Lung (tissue), 12 donors: ENCODE measurements around the gene TBX6. TPM values are rescaled to one million over a fixed set of nuclear protein-coding genes. Genes with fewer than 3 reads are reported as not detected.

Source experiments
- ATAC-seq: fragments of 200-7000 bp; cut with Tn5 transposase; one replicate; pipeline ENCODE4 v1.9.1; 2020; ENCODE audit warnings: moderate number of reproducible peaks; ENCODE audit not compliant: insufficient read depth, low FRiP score
- DNase-seq, 3 donors: peaks; one replicate each; pipeline ENCODE4 v3.0.0-alpha.2; 2013 to 2017
- H3K27ac ChIP-seq, 2 donors: one replicate each; pipeline ENCODE4 v1.5.1; 2013; ENCODE audit warnings: mild to moderate bottlenecking in 2 of 2, moderate library complexity in 2 of 2, control low read depth in 1 of 2, inconsistent platforms in 1 of 2, low read depth in 1 of 2, low read length in 1 of 2
- H3K27me3 ChIP-seq, 3 donors: one replicate each; pipeline ENCODE4 v1.5.1; 2013; ENCODE audit warnings: low read length in 2 of 3; ENCODE audit not compliant: control insufficient read depth in 3 of 3, insufficient read depth in 3 of 3
- H3K36me3 ChIP-seq, 4 donors: one replicate each; pipeline ENCODE4 v1.5.1; 2013; ENCODE audit warnings: low read length in 4 of 4, mild to moderate bottlenecking in 1 of 4, moderate library complexity in 1 of 4; ENCODE audit not compliant: control insufficient read depth in 4 of 4, insufficient read depth in 4 of 4
- H3K4me1 ChIP-seq, 5 donors: one replicate each; pipeline ENCODE4 v1.5.1; 2013; ENCODE audit warnings: low read length in 5 of 5, mild to moderate bottlenecking in 2 of 5, moderate library complexity in 1 of 5; ENCODE audit not compliant: control insufficient read depth in 5 of 5, insufficient read depth in 5 of 5
- H3K4me3 ChIP-seq: one replicate; pipeline ENCODE4 v1.5.1; 2013; ENCODE audit warnings: mild to moderate bottlenecking, control low read depth, moderate library complexity
- H3K9ac ChIP-seq, 2 donors: one replicate each; pipeline ENCODE4 v1.5.1; 2013; ENCODE audit warnings: low read length in 2 of 2, control low read depth in 1 of 2; ENCODE audit not compliant: insufficient read depth in 1 of 2
- H3K9me3 ChIP-seq, 4 donors: one replicate each; pipeline ENCODE4 v1.5.1; 2013; ENCODE audit warnings: low read length in 3 of 4, mild to moderate bottlenecking in 1 of 4, moderate library complexity in 1 of 4; ENCODE audit not compliant: control insufficient read depth in 4 of 4, insufficient read depth in 3 of 4
- CTCF ChIP-seq: IDR thresholded peaks from 2 replicates; pipeline ENCODE4 v1.5.1; 2012; ENCODE audit warnings: mild to moderate bottlenecking; ENCODE audit errors: control extremely low read depth, extremely low read depth
- WGBS, 2 donors: extraction: QIAGEN DNeasy Blood & Tissue Kit; methylation state at CpG; one replicate each; pipeline ENCODE4 v1.1.7; 2013; 5-methylcytosine and 5-hydroxymethylcytosine counted together
- polyA plus RNA-seq, 2 donors: library from polyadenylated mRNA; stranded (reverse); fragments of 200-250 nt; gene quantifications; one replicate each; pipeline ENCODE4 v1.2.1, GENCODE V29; 2013
- total RNA-seq, 2 donors: library from RNA; depleted of rRNA in 1 of 2; stranded (reverse); fragments of >200 nt in 1 of 2; gene quantifications; one replicate each; pipeline ENCODE4 v1.2.1, GENCODE V29; 2014 to 2021
- donor health status: control.
- donor health status: control.
- donor health status: Bipolar disorder and iron deficiency.
- donor health status: healthy.
- donor health status: DM: yes; HTN: yes; CAD: no.

Gene TBX6
- total and polyA plus RNA-seq, 4 donors = 0.60 to 1.7 (median 1.3) TPM

GRCh38 chr16:30136971-30137605 is 45.4 kb upstream of the TBX6 start:
- Histone ChIP-seq H3K27me3 (no peaks in the 10 kb centered on the region), H3K27ac (no peak overlapping the region), H3K9me3 (no peaks in the 10 kb centered on the region), H3K4me1 (peaks cover 0 to 1% (median 0%) of the 10 kb centered on the region in 5 donors), H3K4me3 (no peak overlapping the region), H3K9ac (no peak overlapping the region), H3K36me3 (no peaks in the 10 kb centered on the region)
- ATAC-seq = no peak
- WGBS, 2 donors = 42 to 69% methylated on average over 11 of the region's 11 CpGs
- TF ChIP-seq CTCF = no peak
- DNase-seq = no peak

- Histone ChIP-seq H3K9ac (no peak overlapping the region), H3K27me3 (no peaks in the 10 kb centered on the region), H3K9me3 (no peaks in the 10 kb centered on the region), H3K4me1 (peaks cover 0 to 3% (median 0%) of the 10 kb centered on the region in 5 donors), H3K4me3 (no peak overlapping the region), H3K36me3 (no peaks in the 10 kb centered on the region), H3K27ac (no peak overlapping the region)
- no peak for ATAC-seq
- no peak for TF ChIP-seq CTCF
- no peak for DNase-seq
- WGBS, 2 donors = 63 to 73% methylated on average over 3 of the region's 3 CpGs
These were observed 40.9 kb upstream of the TBX6 start for GRCh38 chr16:30132591-30132990.

GRCh38 chr16:30131869-30132475 is 40.2 kb upstream of the TBX6 start:
- 58 to 79% methylated on average over 4 of the region's 4 CpGs for WGBS, 2 donors
- ATAC-seq (peak; percentile 27), DNase-seq (peak in 2 of 3 donors; percentile 45 to 50)
- no peak overlapping the region for H3K27ac ChIP-seq
- H3K36me3 ChIP-seq = no peaks in the 10 kb centered on the region
- H3K4me3 ChIP-seq = no peak overlapping the region
- no peaks in the 10 kb centered on the region for H3K27me3 ChIP-seq
- TF ChIP-seq CTCF = no peak
- no peaks in the 10 kb centered on the region for H3K9me3 ChIP-seq
- peaks cover 0 to 3% (median 0%) of the 10 kb centered on the region in 5 donors for H3K4me1 ChIP-seq
- no peak overlapping the region for H3K9ac ChIP-seq
